HUES6 (cell line): ENCODE data around the gene KLK3.

Experiments
- H3K27ac ChIP-seq: 2 replicates; pipeline ENCODE4 v1.7.0; 2013; ENCODE audit warnings: low read depth, mild to moderate bottlenecking, low read length, inconsistent platforms
- H3K27me3 ChIP-seq: 2 replicates; pipeline ENCODE4 v1.6.1; 2013; ENCODE audit warnings: low read length; ENCODE audit not compliant: control insufficient read depth, insufficient read depth
- H3K36me3 ChIP-seq: 2 replicates; pipeline ENCODE4 v1.6.1; 2013; ENCODE audit warnings: low read length; ENCODE audit not compliant: control insufficient read depth, insufficient read depth
- H3K4me1 ChIP-seq: 2 replicates; pipeline ENCODE4 v1.6.1; 2013; ENCODE audit warnings: low read length; ENCODE audit not compliant: control insufficient read depth, insufficient read depth
- H3K4me3 ChIP-seq: 2 replicates; pipeline ENCODE4 v1.5.1; 2013; ENCODE audit warnings: low read depth, low read length
- H3K9ac ChIP-seq: one replicate; pipeline ENCODE4 v1.6.1; 2013; ENCODE audit warnings: mild to moderate bottlenecking, low read length
- H3K9me3 ChIP-seq: 2 replicates; pipeline ENCODE4 v1.6.1; 2013; ENCODE audit warnings: low read depth, low read length; ENCODE audit not compliant: control insufficient read depth, insufficient read depth

The KLK3 gene

GRCh38 chr19:50870417-50871089, 15.8 kb downstream of the KLK3 start:
- Histone ChIP-seq H3K9me3 (no peaks in the 10 kb centered on the region), H3K4me1 (no peaks in the 10 kb centered on the region), H3K4me3 (no peak overlapping the region), H3K36me3 (no peaks in the 10 kb centered on the region), H3K9ac (no peak overlapping the region), H3K27me3 (peaks cover 85% of the 10 kb centered on the region), H3K27ac (no peak overlapping the region)

- no peak within 1 kb of the TSS for H3K4me3 ChIP-seq
- no peaks in the 10 kb centered on the region for H3K9me3 ChIP-seq
- H3K4me1 ChIP-seq = peaks cover 9% of the 10 kb centered on the region; the same call in 1 of the 2 replicates
- no peaks in the 10 kb centered on the region for H3K36me3 ChIP-seq
- H3K27me3 ChIP-seq = peaks cover 95% of the 10 kb centered on the region
- no peak within 1 kb of the TSS for H3K9ac ChIP-seq
- H3K27ac ChIP-seq = no peak within 1 kb of the TSS
Measured at GRCh38 chr19:50873056-50873455, 18.3 kb downstream of the KLK3 start, which contains the start of gene KLK2. TSS of gene KLK2 (plus strand) at chr19:50873439. CDS start at chr19:50873474, 35 bp downstream.

GRCh38 chr19:50874211-50874610, 19.5 kb downstream of the KLK3 start:
- Histone ChIP-seq H3K27me3 (peaks cover 94% of the 10 kb centered on the region), H3K9ac (no peak overlapping the region), H3K4me1 (peaks cover 9% of the 10 kb centered on the region; the same call in 1 of the 2 replicates), H3K27ac (no peak overlapping the region), H3K4me3 (no peak overlapping the region), H3K36me3 (no peaks in the 10 kb centered on the region), H3K9me3 (no peaks in the 10 kb centered on the region)

- H3K27me3 ChIP-seq = peaks cover 94% of the 10 kb centered on the region
- no peaks in the 10 kb centered on the region for H3K36me3 ChIP-seq
- no peak overlapping the region for H3K27ac ChIP-seq
- H3K4me3 ChIP-seq = no peak overlapping the region
- no peaks in the 10 kb centered on the region for H3K9me3 ChIP-seq
- peaks cover 9% of the 10 kb centered on the region; the same call in 1 of the 2 replicates for H3K4me1 ChIP-seq
- H3K9ac ChIP-seq = no peak overlapping the region
Measured at GRCh38 chr19:50875795-50876422, 21.2 kb downstream of the KLK3 start.

GRCh38 chr19:50876456-50876855, 21.7 kb downstream of the KLK3 start:
- Histone ChIP-seq H3K36me3 (no peaks in the 10 kb centered on the region), H3K27ac (no peak overlapping the region), H3K9me3 (no peaks in the 10 kb centered on the region), H3K9ac (no peak overlapping the region), H3K4me3 (no peak overlapping the region), H3K27me3 (peaks cover 92% of the 10 kb centered on the region), H3K4me1 (peaks cover 9% of the 10 kb centered on the region; the same call in 1 of the 2 replicates)

GRCh38 chr19:50877338-50877737, 22.6 kb downstream of the KLK3 start:
- H3K36me3 ChIP-seq = no peaks in the 10 kb centered on the region
- no peak overlapping the region for H3K9ac ChIP-seq
- H3K27ac ChIP-seq = no peak overlapping the region
- H3K4me1 ChIP-seq = peaks cover 9% of the 10 kb centered on the region; the same call in 1 of the 2 replicates
- no peak overlapping the region for H3K4me3 ChIP-seq
- H3K27me3 ChIP-seq = peaks cover 95% of the 10 kb centered on the region
- H3K9me3 ChIP-seq = no peaks in the 10 kb centered on the region

GRCh38 chr19:50878851-50879250, 24.1 kb downstream of the KLK3 start:
- H3K9ac ChIP-seq = no peak overlapping the region
- peaks cover 94% of the 10 kb centered on the region for H3K27me3 ChIP-seq
- H3K4me3 ChIP-seq = no peak overlapping the region
- no peaks in the 10 kb centered on the region for H3K36me3 ChIP-seq
- H3K9me3 ChIP-seq = no peaks in the 10 kb centered on the region
- H3K27ac ChIP-seq = no peak overlapping the region
- peaks cover 9% of the 10 kb centered on the region; the same call in 1 of the 2 replicates for H3K4me1 ChIP-seq

- no peak overlapping the region for H3K27ac ChIP-seq
- H3K36me3 ChIP-seq = no peaks in the 10 kb centered on the region
- H3K27me3 ChIP-seq = peaks cover 92% of the 10 kb centered on the region
- no peak overlapping the region for H3K9ac ChIP-seq
- H3K9me3 ChIP-seq = no peaks in the 10 kb centered on the region
- H3K4me3 ChIP-seq = no peak overlapping the region
- peaks cover 9% of the 10 kb centered on the region; the same call in 1 of the 2 replicates for H3K4me1 ChIP-seq
Measured at GRCh38 chr19:50880241-50880640, 25.5 kb downstream of the KLK3 start.

GRCh38 chr19:50882188-50882587, 27.5 kb downstream of the KLK3 start:
- no peak overlapping the region for H3K27ac ChIP-seq
- H3K4me1 ChIP-seq = peaks cover 7% of the 10 kb centered on the region; the same call in 1 of the 2 replicates
- no peaks in the 10 kb centered on the region for H3K36me3 ChIP-seq
- no peak overlapping the region for H3K9ac ChIP-seq
- no peak overlapping the region for H3K4me3 ChIP-seq
- no peaks in the 10 kb centered on the region for H3K9me3 ChIP-seq
- H3K27me3 ChIP-seq = peaks cover 93% of the 10 kb centered on the region

- H3K27me3 ChIP-seq = peaks cover 65% of the 10 kb centered on the region
- peaks cover 21% of the 10 kb centered on the region for H3K9me3 ChIP-seq
- H3K27ac ChIP-seq = no peak overlapping the region
- H3K4me3 ChIP-seq = no peak overlapping the region
- no peak overlapping the region for H3K9ac ChIP-seq
- no peaks in the 10 kb centered on the region for H3K4me1 ChIP-seq
- H3K36me3 ChIP-seq = no peaks in the 10 kb centered on the region
Measured at GRCh38 chr19:50889638-50890037, 34.9 kb downstream of the KLK3 start.
